Fibroblast of skin of abdomen (primary cell): Measurements from ENCODE around the gene GPR18. TPM values are rescaled to one million over a fixed set of nuclear protein-coding genes. Genes with fewer than 3 reads are reported as not detected.

Experiments used
- DNase-seq: peaks from one replicate; pipeline ENCODE4 v3.0.0-alpha.2; 2013
- polyA plus RNA-seq, 2 experiments: library from polyadenylated mRNA; unstranded; fragments of 120-200 nt; gene quantifications; one replicate each; pipeline ENCODE4 v1.2.1, GENCODE V29; 2013; ENCODE audit not compliant: insufficient read length in 2 of 2

The GPR18 gene
- polyA plus RNA-seq (2013, experiment 1 of 2; ENCODE audit: insufficient read length) = not detected
- polyA plus RNA-seq (2013, experiment 2 of 2; ENCODE audit: insufficient read length) = not detected

- no peak for DNase-seq
Observed at GRCh38 chr13:99258210-99258860, at the start of gene GPR18. Gene GPR18, minus strand, starts transcription at chr13:99258379. Its CDS starts 2,507 bp downstream, at chr13:99255872.

- DNase-seq = peak; percentile 65
Observed at GRCh38 chr13:99307648-99308339, 49.6 kb upstream of the GPR18 start.

GRCh38 chr13:99307247-99307646 is 49.1 kb upstream of the GPR18 start, which contains the start of gene GPR183:
Gene GPR183, minus strand, starts transcription at chr13:99307399. Its CDS starts 11,254 bp downstream, at chr13:99296145.
- DNase-seq = no peak

GRCh38 chr13:99305566-99305965 is 47.4 kb upstream of the GPR18 start:
- DNase-seq = no peak

GRCh38 chr13:99305158-99305557 is 47.0 kb upstream of the GPR18 start:
- DNase-seq = no peak

- DNase-seq = no peak
Observed at GRCh38 chr13:99304541-99304940, 46.4 kb upstream of the GPR18 start.

GRCh38 chr13:99303863-99304521 is 45.8 kb upstream of the GPR18 start:
- DNase-seq = no peak

GRCh38 chr13:99302637-99303505 is 44.7 kb upstream of the GPR18 start:
- DNase-seq = no peak

GRCh38 chr13:99301913-99302636 is 43.9 kb upstream of the GPR18 start:
- no peak for DNase-seq

- DNase-seq = no peak
Observed at GRCh38 chr13:99301056-99301838, 43.1 kb upstream of the GPR18 start.

- DNase-seq = no peak
Observed at GRCh38 chr13:99299920-99300341, 41.8 kb upstream of the GPR18 start.

- no peak for DNase-seq
Observed at GRCh38 chr13:99299256-99299919, 41.2 kb upstream of the GPR18 start.

- DNase-seq = no peak
Observed at GRCh38 chr13:99298056-99298455, 39.9 kb upstream of the GPR18 start.

GRCh38 chr13:99297331-99297730 is 39.2 kb upstream of the GPR18 start:
- peak; percentile 74 for DNase-seq

GRCh38 chr13:99296398-99296797 is 38.2 kb upstream of the GPR18 start:
- DNase-seq = peak; percentile 55

GRCh38 chr13:99295488-99296252 is 37.5 kb upstream of the GPR18 start:
- DNase-seq = no peak

- no peak for DNase-seq
Observed at GRCh38 chr13:99294958-99295357, 36.8 kb upstream of the GPR18 start.

GRCh38 chr13:99294198-99294597 is 36.0 kb upstream of the GPR18 start:
- DNase-seq = no peak

- no peak for DNase-seq
Observed at GRCh38 chr13:99293178-99293577, 35.0 kb upstream of the GPR18 start.
